HG03378 (cell line): Measurements from ENCODE around the gene MAML3.

ENCODE experiments used
- ATAC-seq: cut with Tn5 transposase; IDR thresholded peaks from one replicate; pipeline ENCODE4 v1.9.1; 2021; ENCODE audit warnings: mild to moderate bottlenecking, moderate library complexity; ENCODE audit not compliant: unreplicated experiment

Gene MAML3

DNA sequence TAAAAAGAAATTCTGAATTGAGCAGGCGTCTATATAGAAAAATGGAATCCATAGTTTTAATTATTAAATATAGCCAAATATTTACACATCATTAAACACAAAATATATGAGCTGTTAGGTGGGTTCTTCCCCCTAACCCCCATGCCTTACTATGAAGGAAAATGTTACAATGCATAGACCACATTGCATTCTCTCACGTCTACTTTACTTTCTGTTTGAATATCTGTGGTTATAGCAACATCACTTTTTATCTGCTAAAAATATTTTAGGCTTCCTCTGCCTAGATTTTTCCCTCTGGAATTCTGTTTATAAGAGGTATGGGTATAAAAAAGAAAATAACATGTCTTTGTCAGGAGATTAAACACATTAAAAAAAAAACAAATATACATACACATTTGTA lies 73.1 kb downstream of the MAML3 start:
- no peak for ATAC-seq

DNA sequence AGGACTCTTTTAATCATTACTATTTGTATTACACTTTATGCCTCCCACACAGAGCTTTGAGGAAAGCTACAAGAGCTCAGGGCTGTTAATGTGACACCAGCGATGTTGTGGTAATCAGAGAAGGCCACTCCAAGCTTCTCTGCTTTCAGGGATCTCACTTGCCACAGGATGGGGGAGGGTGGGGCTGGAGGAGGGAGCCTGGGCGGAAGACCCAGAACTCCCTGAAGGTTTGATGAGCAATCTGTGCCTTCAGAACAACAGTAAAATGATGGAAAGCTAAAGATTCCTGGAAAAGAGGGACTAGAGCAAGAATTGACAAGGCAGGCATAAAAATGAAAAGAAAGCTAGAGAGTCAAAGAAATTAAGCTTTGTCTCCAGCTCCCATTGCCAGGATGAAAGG lies 75.6 kb downstream of the MAML3 start:
- no peak for ATAC-seq

DNA sequence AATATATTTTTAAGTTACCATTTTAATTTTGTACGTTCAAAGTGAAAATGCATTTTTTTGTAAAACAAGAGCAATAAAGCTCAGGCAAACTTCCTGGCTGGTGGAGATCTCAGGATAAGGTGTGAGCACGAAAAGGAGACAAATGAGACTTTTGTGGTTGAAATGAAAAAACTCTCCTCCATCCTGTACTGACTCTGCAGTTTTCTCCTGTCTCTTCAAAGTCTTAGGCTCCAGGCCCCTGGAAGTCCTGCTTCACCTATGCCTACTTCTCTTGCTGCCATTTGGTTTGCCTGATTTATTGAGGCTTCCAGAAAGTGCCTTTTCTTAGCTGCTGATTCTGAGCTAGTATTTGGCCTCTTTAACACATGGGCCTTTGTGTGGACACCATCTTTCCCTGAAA lies 77.7 kb downstream of the MAML3 start:
- ATAC-seq: no peak

DNA sequence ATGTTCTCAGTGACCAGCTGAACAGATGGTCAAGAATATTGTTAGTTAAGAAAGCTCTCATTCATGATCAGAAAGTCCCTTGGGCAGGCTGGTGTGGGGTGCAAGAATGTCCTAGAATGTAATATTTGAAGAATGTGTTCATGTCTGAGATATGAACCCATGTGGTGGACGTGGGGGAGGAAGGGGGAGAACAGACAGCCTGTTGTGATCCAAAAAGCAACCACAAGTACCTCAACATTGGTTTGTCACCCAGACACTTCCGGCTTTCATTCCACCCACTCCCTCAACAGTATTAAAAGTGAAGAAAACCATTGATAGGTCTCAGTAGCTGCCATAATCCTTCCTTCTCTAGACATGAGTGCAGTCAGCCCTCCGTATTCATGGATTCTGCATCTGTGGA lies 82.2 kb downstream of the MAML3 start:
- peak; percentile 93 for ATAC-seq

DNA sequence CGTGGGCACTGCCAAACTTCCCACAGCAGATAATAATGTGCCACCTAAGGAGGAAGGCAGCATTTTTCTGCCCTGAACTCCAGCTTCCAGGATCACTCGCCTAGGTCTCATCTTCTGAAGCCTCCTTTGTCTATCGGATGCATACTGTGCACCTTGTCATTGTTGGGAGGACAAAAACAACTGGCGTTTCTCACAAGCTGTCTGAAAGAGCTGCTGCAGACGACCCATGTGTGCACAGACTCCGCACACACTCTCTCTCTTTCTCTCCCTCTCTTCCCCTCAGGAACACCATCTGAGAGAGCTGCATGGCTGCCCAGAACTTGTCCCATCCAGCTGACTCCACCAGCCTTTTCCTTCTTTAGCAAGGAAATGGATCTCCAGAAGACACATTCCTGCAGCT lies 83.0 kb downstream of the MAML3 start:
- no peak for ATAC-seq

DNA sequence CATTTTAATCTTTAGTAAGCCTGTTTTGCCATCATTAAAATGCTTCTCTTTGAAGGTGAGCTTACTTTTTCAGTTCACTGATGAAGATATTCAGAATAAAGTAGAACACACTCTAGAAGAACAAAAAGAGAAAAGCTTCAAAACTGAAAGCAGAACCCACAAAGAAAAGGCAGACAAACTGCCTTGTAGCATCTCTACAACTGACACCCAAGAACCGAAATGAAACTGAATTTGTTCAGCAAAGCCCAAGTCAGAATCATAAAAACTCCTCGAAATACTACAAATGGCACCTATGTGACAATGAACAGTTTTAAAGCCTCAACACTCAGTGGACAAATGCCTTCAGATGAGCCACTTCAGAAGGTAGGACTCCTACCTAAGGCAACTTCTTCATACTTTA lies 83.6 kb downstream of the MAML3 start:
- ATAC-seq: no peak

DNA sequence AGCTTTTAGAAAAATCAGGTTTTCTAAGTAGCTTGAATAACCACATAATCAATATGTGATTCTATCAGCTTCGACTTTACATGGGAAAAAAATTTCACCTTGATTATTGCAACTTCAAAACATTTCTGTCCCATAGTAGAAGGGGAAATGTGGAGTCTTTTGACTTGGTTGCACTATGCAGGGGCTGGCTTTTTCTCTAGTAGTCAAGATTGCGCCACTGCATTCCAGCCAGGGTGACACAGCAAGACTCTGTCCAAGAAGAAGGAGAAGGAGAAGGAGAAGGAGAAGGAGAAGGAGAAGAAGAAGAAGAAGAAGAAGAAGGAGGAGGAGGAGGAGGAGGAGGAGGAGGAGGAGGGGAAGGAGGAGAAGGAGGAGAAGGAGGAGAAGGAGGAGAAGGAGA lies 84.9 kb downstream of the MAML3 start:
- no peak for ATAC-seq

DNA sequence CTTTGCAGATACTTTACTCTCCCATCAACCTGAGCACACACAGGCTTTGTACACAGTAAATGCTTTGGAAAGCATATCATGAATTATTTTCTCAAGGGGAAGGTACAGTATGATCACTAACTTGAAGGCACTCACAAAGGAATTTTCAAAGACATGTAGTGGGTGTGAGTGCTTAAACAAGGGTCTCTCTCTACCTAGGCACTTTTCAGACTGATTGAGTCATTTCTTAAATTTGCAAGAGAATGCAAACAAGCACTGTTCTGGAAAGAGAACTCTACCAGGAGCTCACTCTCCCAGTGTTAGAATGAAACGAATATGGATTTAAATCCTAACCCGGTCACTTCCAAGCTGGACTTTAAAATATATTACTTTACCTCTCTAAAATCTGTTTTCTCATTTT lies 85.7 kb downstream of the MAML3 start:
- ATAC-seq: no peak

DNA sequence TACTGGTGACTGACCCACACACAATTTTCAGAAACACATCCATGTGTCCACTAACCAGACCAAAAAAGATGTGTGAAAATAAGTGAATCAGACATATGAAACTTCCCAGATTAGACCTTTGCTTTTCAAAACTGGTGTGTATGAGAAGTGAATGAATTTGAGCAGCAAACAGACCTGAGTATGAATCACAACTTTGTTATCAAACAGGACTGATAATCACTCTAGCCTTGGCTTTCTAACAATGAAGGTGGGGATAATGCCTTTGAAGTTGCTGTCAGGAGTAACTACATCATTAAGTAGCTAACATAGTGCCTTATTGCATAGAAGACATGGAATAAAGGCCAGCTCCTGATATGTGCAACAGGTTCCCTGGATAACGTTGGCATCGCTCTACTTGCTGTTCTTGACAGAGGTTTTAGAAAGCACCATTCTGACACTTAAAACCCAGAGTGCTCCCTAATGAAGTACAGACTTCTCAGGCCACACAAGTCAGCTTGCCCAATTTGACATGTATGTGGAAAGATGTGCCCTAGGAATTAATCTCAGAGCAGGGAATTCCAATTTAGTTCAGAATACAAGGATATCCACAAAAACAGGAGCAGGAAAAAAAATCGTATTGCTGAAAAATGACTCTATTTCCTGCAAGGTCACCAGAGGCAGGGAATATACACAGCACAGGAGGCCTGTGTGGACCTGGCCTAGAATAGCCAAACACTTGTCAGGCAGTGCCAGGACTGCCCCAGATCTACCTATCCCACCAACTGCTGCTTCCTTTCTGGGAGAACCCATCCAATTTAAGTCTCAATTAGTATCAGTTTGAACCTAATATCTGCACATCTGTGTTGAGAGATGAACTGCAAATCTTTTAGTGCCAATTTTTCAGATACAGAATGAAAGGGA lies 87.7 kb downstream of the MAML3 start:
- ATAC-seq: no peak

DNA sequence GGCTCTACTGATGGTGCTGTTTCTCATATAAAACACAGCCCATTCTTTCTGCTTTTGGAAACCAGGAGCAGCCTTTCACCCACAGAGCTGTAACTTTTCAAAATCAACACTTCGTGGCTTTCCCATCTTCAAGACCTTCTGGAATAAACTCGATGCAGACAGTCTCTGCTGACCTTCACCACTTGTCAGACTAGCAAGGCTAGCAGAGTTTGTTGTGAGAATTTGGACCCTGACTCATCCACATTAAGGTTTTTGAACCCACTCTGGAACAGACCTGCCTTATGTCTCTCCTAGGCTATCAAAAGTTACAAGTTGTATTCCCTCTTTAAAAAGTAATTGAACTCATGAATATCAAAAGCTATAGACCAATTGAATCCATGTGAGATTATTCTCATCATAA lies 88.6 kb downstream of the MAML3 start:
- ATAC-seq: no peak

DNA sequence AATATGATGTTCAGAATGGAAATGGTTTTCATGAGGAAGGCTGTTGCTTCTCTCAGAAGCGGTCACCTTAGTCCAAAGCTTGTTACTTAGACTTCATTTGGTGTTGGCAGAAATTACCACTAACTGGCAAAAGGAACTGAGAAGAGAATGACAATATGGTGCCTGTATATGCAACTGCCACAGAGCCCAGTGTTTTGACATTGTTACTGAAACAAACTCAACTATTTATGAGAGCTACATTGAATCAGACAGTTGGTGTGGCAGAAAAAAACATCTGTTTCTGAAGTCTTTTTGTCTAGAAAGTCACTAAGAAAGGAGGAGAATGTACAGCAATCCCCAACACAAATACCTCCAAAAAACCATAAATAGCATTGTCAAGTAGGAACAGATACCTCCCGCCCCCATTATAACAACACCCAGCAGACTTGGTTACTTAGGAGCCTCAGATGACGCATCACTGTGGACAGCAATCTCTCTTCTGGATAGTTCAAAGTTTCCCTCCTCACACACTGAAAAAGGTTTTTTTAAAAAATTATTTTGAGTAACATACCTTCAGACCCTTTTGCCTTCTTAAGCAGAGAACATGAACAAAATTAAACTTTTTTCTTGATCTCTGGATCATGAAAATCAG lies 92.2 kb downstream of the MAML3 start:
- ATAC-seq: no peak

DNA sequence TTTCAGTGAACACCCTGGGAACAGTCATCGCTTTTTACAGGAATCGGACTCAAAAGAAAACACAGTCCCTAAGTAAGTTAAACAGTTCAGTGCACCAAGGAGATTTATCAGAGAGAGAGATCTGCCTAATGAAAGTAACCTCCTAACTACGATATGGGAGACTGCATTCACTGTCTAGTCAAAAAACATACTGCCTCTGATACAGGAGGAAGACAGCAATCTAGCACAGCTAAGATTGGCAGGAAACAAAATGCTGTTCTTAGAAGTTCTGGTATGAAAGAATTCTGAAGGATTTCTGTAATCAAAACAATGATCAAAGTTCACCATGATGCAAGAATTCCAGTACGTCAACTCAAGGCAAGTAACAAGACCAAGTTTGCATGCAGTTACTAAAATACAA lies 92.8 kb downstream of the MAML3 start:
- no peak for ATAC-seq

DNA sequence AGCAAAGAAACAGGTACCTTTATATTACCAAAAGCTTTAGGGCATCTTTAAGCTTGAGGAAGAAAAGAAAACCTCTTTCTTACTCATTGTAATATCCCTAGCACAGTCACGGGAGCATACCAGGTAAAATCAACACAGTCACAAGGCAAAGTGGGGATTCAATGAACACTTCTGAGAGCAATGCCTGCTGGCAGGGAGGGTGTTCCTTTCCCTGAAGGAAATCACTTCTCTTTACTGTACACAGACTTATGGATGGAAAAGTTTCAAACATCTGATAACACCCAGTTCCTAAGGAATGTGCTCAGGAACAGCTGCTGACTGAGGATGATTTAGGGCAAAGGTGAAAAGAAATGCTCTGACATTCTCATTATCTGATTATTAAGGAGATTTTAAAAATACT lies 94.8 kb downstream of the MAML3 start:
- no peak for ATAC-seq

DNA sequence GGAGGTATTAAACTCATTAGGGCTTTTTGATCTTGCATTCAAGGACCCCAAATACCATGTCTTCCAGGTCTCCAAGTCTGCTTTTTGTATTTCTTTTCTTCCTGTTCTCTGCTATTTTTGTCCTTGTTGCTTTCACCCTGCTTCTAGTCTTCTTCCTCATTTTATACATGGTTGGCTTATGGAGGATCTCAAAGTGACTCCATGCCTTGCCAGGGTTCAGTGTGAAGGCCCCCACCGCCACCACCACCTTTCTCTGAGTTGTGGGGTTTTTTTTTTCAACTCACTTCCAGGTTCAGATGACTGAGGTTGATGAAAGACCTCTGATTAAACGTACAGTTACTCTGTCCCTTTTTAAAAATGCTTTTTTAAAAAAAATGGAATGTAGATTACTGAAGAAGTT lies 96.3 kb downstream of the MAML3 start:
- no peak for ATAC-seq

DNA sequence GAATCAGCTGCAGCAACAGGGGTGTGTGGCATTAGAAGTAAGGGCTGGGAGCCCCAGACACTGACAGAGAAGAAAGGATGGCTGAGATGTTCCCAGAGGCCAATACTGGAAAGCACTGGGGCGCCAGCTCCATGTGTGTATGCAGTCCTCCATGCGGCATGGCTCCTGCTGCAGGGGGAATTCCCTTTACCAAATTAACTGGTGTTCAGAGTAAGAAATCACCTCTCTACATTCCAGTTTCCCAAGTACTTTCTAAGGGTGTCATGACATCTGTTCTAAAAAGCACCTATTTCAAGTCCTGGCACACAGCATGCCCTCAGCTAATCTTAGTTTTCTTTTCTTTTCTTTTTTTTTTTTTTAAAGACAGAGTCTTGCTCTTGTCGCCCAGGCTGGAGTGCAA lies 98.0 kb downstream of the MAML3 start:
- no peak for ATAC-seq

DNA sequence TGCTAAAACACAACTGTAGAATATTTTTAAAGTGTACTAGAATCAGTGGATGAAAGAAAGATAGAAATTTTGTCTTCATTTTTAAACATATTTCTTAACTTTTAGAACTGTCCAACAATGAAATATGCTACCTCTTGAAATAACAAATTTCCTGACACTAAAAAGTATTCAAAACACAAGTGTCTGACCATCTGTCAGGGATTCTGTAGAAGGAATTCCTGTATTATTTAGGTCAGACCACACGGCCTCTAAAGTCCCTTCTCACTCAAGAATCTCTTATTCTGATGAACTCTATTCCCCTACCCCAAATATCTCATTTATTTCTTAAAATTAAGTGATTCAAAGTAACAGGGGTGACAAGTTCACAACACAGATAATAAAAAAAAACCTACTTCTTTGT lies 99.1 kb downstream of the MAML3 start:
- no peak for ATAC-seq

DNA sequence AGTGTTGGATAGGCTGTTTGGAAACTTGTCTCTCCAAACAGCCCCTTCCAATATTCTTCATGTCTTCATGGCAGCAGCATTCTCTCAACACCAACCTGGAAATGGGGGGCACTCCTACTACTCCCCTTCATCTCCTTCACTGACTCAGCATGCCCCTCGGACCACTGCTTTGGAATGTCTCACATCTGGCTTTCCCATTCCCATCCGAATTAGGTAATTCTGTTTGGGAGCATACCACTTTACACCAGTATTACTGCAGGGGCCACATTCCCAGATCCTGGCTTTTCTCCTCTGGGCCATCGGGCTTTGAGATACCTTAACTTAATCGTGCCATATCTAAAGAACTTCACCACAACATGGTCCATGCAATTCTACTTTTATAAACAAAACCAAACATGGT lies 100.8 kb downstream of the MAML3 start:
- ATAC-seq: no peak

DNA sequence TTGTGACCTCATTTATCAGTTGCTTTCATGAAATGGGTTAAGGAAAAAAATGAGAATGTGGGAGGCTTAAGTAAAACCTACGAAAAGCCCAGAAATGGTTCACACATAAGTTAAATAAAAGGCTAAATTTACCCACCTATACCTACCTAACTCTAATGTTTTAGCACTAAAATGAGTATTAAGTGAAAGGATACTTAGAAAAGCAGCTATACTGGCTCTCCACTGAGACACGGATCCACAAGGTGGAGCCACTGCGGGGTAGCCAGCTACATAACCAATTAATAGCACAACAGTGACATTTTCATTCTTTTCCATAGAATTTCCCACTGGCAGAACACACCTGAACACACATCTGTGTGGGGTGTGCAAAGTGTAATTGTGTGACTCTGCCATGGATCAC lies 101.9 kb downstream of the MAML3 start:
- no peak for ATAC-seq

DNA sequence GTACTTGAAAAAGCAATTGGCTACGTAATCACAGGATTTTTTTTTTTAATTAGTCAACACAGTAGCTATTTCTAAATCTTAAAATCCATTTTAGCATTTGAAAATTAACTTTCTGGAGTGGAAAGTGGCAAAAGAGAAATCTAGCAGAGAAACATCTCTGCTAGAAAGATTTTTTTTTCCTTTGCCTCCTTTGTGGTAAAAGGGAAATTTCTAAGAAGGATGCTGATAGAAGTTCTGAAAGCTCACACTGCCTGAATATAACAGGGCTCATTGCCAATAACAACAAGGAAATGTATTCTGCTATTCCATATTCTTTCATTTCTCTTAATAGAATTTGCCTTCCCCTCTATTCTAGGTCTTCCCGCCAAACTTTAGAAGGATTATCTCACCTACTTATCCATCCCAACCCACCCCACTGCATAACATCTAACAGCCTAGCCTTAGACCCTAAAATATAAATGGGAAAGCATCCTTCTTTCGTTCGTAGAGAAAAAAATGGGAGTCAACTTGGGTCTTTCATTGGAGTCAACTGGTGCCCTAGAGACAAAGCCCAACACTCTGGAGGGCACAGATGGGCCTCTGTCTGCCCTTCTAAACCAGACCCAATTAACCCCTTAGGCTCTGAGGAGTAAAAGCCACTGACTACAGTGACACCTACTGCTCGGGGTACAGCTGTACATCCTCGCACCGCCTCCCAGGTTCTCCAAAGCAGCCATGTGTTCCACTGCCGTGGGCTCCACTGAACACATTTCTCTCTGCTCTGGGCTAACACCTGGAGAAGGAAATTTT lies 103.9 kb downstream of the MAML3 start:
- ATAC-seq: no peak

DNA sequence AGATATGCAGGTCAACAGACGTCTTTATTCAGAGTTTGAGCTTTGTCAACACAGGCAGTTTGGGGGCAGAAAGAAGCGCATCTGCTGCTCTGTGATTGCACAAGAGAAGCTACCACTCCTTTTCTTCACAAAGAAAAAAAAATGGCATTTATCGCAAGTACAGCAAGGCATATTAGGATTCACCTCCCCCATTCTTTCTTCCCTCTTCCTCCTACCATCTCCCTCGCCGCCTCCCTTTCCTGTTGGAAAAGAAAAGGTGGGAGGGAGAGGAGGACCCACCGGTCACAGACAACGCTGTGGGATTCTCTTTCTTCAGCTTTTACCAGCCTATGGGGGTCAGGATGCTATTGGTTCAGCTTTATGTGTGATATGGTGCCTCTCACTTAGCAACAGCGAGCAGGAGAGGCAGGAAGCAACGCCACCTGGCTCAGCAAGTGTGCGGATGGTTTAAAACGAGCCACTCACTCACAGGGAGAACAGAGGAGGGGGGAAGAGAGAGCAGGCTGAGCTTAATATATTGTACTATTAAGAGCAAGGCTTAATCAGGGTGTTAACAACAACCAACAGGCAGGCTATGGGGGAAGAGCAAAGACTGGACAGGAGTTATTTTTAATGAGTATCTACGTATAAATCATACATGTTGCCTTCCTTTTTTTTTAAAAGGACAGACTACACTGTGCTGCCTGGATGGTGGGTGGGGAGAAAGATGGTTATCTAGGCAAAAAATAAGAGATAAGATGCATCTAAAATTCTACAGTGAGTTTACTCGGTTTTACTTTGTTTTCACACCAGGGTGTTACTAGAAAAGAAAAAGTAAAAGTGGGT lies 104.7 kb downstream of the MAML3 start:
- no peak for ATAC-seq

DNA sequence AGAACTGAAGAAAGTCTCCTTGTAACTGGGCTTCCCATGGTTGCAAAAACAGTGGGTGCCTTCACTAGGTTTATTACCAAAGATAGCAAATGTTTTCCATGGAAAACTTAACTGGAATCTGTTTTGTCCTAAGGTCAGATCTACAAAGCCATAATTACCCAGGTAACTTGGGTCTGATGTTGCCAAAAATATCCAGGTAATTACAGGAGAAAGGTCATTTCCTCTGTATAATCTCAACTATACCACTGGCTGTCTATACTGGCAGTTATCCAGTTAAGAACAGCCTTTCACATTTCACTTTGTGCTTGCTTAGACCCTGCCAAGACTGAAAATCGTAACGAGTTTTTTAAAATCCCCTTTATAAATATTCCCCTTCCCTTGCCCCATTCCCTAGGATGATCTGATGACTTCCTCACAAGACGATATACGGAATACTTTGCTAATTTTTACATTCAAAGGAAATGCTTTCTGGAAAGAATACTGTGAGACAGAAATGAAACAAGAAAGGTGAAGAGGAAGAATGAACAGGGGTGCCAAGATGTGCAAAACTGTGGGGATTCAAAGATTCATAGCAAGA lies 105.5 kb downstream of the MAML3 start:
- no peak for ATAC-seq
